PC-9 (cell line): ENCODE measurements around the gene LRP11. TPM values are rescaled to one million over a fixed set of nuclear protein-coding genes. Genes with fewer than 3 reads are reported as not detected.
"Not testable (repeated sequence)": the region's sequence is repeated elsewhere in the genome, so short reads cannot be mapped to it uniquely, and the experiment has no call there.

Experiments used
- BruUV-seq: library from RNA; stranded (reverse); fragments of 400-500 nt; replicated peaks from 2 replicates; lab custom pipeline; 2021; lab: Mats Ljungman, UMichigan
- CTCF ChIA-PET: fragments of 300-600 bp; sonication (Branson Sonifier 250); formaldehyde crosslinking; loops from one replicate; lab custom pipeline; 2022; ENCODE audit warnings: antibody characterized with exemption; lab: Charles Lee
- POLR2A ChIA-PET: fragments of 300-600 bp; sonication (Branson Sonifier 250); formaldehyde crosslinking; loops from one replicate; lab custom pipeline; 2022; ENCODE audit warnings: antibody characterized with exemption; ENCODE audit not compliant: unreplicated experiment; lab: Charles Lee
- DNase-seq, 2 experiments: peaks; one replicate each; pipeline versions ENCODE4 v3.0.0 to v3.0.0-alpha.2; 2015 to 2022; ENCODE audit warnings: mixed read lengths in 1 of 2
- H2AFZ ChIP-seq: fragments of 200-600 bp; sonication (generic); 2 replicates; pipeline ENCODE4 v1.8.1; 2017; ENCODE audit warnings: antibody characterized with exemption
- H3F3A ChIP-seq: fragments of 200-600 bp; sonication (generic); 2 replicates; pipeline ENCODE4 v1.8.1; 2017; ENCODE audit warnings: antibody characterized with exemption, mild to moderate bottlenecking, low read depth; ENCODE audit not compliant: insufficient read depth
- H3K27ac ChIP-seq: fragments of 200-600 bp; sonication (generic); 2 replicates; pipeline ENCODE4 v1.6.1; 2016; ENCODE audit warnings: mixed run types
- H3K27me3 ChIP-seq: fragments of 200-600 bp; sonication (generic); 2 replicates; pipeline ENCODE4 v1.6.1; 2016; ENCODE audit warnings: low read depth, mixed run types; ENCODE audit not compliant: insufficient read depth
- H3K36me3 ChIP-seq: fragments of 200-600 bp; sonication (generic); 2 replicates; pipeline ENCODE4 v1.6.1; 2016; ENCODE audit warnings: low read depth, mixed run types
- H3K4me1 ChIP-seq: fragments of 200-600 bp; sonication (generic); replicated peaks from 2 replicates; pipeline ENCODE4 v1.6.1; 2016; ENCODE audit warnings: mixed run types; ENCODE audit not compliant: insufficient read depth
- H3K4me2 ChIP-seq: fragments of 200-600 bp; sonication (generic); 2 replicates; pipeline ENCODE4 v1.6.1; 2017; ENCODE audit warnings: mixed run types
- H3K4me3 ChIP-seq: fragments of 200-600 bp; sonication (generic); 2 replicates; pipeline ENCODE4 v1.6.1; 2016; ENCODE audit warnings: mixed run types
- H3K79me2 ChIP-seq: fragments of 200-600 bp; sonication (generic); 2 replicates; pipeline ENCODE4 v1.6.1; 2017; ENCODE audit warnings: low read depth, mixed run types
- H3K9me2 ChIP-seq: fragments of 200-600 bp; sonication (generic); 2 replicates; pipeline ENCODE4 v1.8.1; 2017; ENCODE audit warnings: mild to moderate bottlenecking; ENCODE audit not compliant: insufficient read depth
- H3K9me3 ChIP-seq: fragments of 200-600 bp; sonication (generic); 2 replicates; pipeline ENCODE4 v1.8.1; 2016; ENCODE audit warnings: low read depth; ENCODE audit not compliant: insufficient read depth
- H4K20me1 ChIP-seq: fragments of 200-600 bp; sonication (generic); 2 replicates; pipeline ENCODE4 v1.8.1; 2017; ENCODE audit not compliant: insufficient read depth
- EZH2 ChIP-seq: fragments of 200-600 bp; sonication (generic); IDR thresholded peaks from 2 replicates; pipeline ENCODE4 v1.8.0; 2017; ENCODE audit warnings: antibody characterized with exemption, low read depth
- intact Hi-C: fragments of 100-400 bp; cut with micrococcal nuclease; formaldehyde crosslinking; loops from one replicate; pipeline ENCODE4 v1.10.0; 2022; ENCODE audit not compliant: unreplicated experiment
- total RNA-seq: library from RNA; stranded (reverse); gene quantifications from 2 replicates; pipeline ENCODE4 v1.2.3, GENCODE V29; 2021
- TF ChIP-seq, protein P1 (sequence below): fragments of 200-600 bp; sonication (generic); conservative IDR thresholded peaks from 2 replicates; pipeline ENCODE4 v1.6.1; 2017; ENCODE audit warnings: mixed run types, antibody characterized with exemption, mild to moderate bottlenecking, moderate library complexity

LRP11 gene
- total RNA-seq, 1 experiment from 2014 or later, result 38.6 TPM

DNA sequence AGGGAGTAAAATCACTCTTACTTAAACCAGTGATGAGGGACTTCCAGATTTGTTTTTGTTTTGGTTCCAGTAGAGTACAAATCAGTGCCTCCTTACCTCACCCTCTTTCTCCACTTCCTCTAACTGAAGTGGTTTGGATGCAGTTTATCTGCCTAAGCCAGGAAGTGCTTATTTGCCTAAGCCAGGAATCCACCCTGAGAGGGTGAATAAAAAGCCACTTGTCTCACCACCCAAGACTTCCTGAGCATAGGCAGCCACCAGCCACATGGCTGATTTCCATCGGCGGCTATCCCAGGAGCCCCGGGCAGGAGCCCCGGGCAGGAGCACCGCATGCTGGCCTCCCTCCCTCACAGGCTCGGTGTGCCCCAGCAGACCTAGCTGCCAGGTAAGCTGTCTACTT lies 12.0 kb downstream of the LRP11 start:
- no peaks in the 10 kb centered on the region for H3K27me3 ChIP-seq
- ChIA-PET POLR2A (interaction anchor here (1.0 kb wide), 1 partner anchor 13 kb away, joined by 5 read pairs; no protein-coding TSS in a partner anchor), CTCF (no interaction called here)
- intact Hi-C loops, result no loop called here
- no peak for TF ChIP-seq EZH2
- TF ChIP-seq, protein P1, sequence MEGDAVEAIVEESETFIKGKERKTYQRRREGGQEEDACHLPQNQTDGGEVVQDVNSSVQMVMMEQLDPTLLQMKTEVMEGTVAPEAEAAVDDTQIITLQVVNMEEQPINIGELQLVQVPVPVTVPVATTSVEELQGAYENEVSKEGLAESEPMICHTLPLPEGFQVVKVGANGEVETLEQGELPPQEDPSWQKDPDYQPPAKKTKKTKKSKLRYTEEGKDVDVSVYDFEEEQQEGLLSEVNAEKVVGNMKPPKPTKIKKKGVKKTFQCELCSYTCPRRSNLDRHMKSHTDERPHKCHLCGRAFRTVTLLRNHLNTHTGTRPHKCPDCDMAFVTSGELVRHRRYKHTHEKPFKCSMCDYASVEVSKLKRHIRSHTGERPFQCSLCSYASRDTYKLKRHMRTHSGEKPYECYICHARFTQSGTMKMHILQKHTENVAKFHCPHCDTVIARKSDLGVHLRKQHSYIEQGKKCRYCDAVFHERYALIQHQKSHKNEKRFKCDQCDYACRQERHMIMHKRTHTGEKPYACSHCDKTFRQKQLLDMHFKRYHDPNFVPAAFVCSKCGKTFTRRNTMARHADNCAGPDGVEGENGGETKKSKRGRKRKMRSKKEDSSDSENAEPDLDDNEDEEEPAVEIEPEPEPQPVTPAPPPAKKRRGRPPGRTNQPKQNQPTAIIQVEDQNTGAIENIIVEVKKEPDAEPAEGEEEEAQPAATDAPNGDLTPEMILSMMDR, result no peak
- H3K36me3 ChIP-seq, result peaks cover 14% of the 10 kb centered on the region; the same call in 1 of the 2 replicates
- peak overlapping the region; percentile 80 for H3K4me2 ChIP-seq
- BruUV-seq, result no TSS peak
- H3K79me2 ChIP-seq, result peaks cover 61% of the 10 kb centered on the region
- DNase-seq, result peak in 1 of 2 experiments; percentile 80
- no peaks in the 10 kb centered on the region for H3K9me2 ChIP-seq
- H2AFZ ChIP-seq, result 0 out of 2 replicates have a peak overlapping the region, but pooled peaks have one; percentile 12
- 0 out of 2 replicates have a peak, but pooled peaks cover 2% of the 10 kb centered on the region for H4K20me1 ChIP-seq
- H3K27ac ChIP-seq, result peak overlapping the region; percentile 96
- H3K4me1 ChIP-seq, result peaks cover 81% of the 10 kb centered on the region
- no peaks in the 10 kb centered on the region for H3K9me3 ChIP-seq
- H3K4me3 ChIP-seq, result peak overlapping the region; percentile 49
- H3F3A ChIP-seq, result peaks cover 64% of the 10 kb centered on the region

- peaks cover 81% of the 10 kb centered on the region for H3K4me1 ChIP-seq
- H3K4me2 ChIP-seq, result peak overlapping the region; percentile 80
- intact Hi-C loops, result no loop called here
- peak overlapping the region; percentile 96 for H3K27ac ChIP-seq
- peaks cover 14% of the 10 kb centered on the region; the same call in 1 of the 2 replicates for H3K36me3 ChIP-seq
- BruUV-seq, result no TSS peak
- H3K27me3 ChIP-seq, result no peaks in the 10 kb centered on the region
- peaks cover 62% of the 10 kb centered on the region for H3F3A ChIP-seq
- H3K4me3 ChIP-seq, result peak overlapping the region; percentile 49; the same call in 1 of the 2 replicates
- no peak for DNase-seq
- TF ChIP-seq, protein P1, result no peak
- no peak for TF ChIP-seq EZH2
- H4K20me1 ChIP-seq, result 0 out of 2 replicates have a peak, but pooled peaks cover 3% of the 10 kb centered on the region
- peaks cover 57% of the 10 kb centered on the region for H3K79me2 ChIP-seq
- no peak overlapping the region for H2AFZ ChIP-seq
- H3K9me3 ChIP-seq, result no peaks in the 10 kb centered on the region
- H3K9me2 ChIP-seq, result no peaks in the 10 kb centered on the region
- ChIA-PET CTCF (no interaction called here), POLR2A (no interaction called here)
Observed at GRCh38 chr6:149851461-149852110, 12.6 kb downstream of the LRP11 start.

DNA sequence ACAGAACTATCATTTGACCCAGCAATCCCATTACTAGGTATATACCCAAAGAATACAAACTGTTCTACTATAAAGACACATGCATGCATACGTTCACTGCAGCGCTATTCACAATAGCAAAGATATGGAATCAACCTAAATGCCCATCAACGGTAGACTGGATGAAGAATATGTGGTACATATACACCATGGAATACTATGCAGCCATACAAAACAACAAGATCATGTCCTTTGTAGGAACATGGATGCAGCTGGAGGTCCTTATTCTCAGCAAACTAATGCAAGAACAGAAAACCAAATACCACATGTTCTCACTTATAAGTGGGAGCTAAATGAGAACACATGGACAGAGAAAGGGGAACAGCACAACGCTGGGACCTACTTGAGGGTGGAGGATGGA lies 15.8 kb downstream of the LRP11 start:
- H3K4me3 ChIP-seq, POLR2A ChIA-PET, BruUV-seq, intact Hi-C loops, CTCF ChIA-PET, H3K9me2 ChIP-seq, H4K20me1 ChIP-seq, H2AFZ ChIP-seq, H3K27me3 ChIP-seq, H3K9me3 ChIP-seq, DNase-seq: not testable (repeated sequence)
- Histone ChIP-seq H3K79me2 (peaks cover 58% of the 10 kb centered on the region), H3F3A (peaks cover 32% of the 10 kb centered on the region), H3K36me3 (peaks cover 24% of the 10 kb centered on the region), H3K27ac (peak overlapping the region; percentile 74), H3K4me2 (peak overlapping the region; percentile 70), H3K4me1 (peaks cover 84% of the 10 kb centered on the region)
